ENCODE measurements around the gene AGAP6. TPM values are rescaled to one million over a fixed set of nuclear protein-coding genes. Genes with fewer than 3 reads are reported as not detected.
"Not testable (repeated sequence)": the region's sequence is repeated elsewhere in the genome, so short reads cannot be mapped to it uniquely, and the experiment has no call there.

AGAP6 gene
- total and polyA plus RNA-seq, 2 experiments from 2014 or later, result 8.8 to 14.1 TPM

DNA sequence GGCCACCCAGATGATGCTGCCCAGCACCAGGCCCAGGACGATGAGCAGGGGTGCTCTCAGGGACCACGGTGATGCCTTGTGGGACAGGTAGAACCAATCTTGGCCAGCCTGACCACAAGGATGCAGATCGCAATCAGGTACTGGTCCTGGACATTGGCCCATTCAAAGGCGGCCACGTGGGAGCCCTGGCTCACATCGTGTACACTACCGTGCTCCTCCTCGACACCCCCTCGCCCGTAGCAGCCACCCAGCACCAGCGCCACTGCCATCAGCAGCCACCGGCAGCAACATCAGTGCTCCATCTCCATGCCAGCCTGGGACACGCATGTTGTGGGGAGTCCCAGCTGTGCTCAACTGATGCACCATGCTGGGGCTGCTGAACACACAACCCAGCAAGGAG is 39.0 kb downstream of the AGAP6 start:
- no peak for DNase-seq (ENCODE audit: low read depth in 1 of 2, low spot score in 1 of 2)
- Histone ChIP-seq H3K4me1 (ENCODE audit: low read depth) (no peaks in the 10 kb centered on the region), H3K36me3 (no peaks in the 10 kb centered on the region), H3K27ac (no peak overlapping the region), H3K4me3 (no peak overlapping the region), H3K27me3 (no peaks in the 10 kb centered on the region), H3K9me3 (ENCODE audit: low read depth) (no peaks in the 10 kb centered on the region)
- TF ChIP-seq, protein P1, sequence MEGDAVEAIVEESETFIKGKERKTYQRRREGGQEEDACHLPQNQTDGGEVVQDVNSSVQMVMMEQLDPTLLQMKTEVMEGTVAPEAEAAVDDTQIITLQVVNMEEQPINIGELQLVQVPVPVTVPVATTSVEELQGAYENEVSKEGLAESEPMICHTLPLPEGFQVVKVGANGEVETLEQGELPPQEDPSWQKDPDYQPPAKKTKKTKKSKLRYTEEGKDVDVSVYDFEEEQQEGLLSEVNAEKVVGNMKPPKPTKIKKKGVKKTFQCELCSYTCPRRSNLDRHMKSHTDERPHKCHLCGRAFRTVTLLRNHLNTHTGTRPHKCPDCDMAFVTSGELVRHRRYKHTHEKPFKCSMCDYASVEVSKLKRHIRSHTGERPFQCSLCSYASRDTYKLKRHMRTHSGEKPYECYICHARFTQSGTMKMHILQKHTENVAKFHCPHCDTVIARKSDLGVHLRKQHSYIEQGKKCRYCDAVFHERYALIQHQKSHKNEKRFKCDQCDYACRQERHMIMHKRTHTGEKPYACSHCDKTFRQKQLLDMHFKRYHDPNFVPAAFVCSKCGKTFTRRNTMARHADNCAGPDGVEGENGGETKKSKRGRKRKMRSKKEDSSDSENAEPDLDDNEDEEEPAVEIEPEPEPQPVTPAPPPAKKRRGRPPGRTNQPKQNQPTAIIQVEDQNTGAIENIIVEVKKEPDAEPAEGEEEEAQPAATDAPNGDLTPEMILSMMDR (IDR thresholded peaks at IDR 0.05; ENCODE audit: low read depth, low read length), result no peak

DNA sequence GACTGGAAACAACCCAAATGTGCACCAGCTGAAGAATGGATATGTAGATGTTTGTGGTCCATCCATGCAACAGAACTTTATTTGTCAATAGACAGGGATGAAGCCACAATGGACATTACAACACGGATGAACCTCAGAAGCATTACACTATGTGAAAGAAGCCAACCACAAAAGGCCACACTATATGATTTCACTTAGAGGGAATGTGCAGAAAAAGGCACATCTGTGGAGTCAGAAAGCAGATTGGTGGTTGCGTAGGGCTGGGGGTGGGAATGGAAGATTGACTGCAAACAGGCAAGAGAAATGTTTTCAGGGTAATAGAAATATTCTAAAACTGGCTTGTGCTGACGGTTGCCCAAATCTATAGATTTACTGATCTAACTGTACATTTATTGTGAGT is 45.3 kb downstream of the AGAP6 start:
- Histone ChIP-seq H3K27me3 (no peaks in the 10 kb centered on the region), H3K27ac (no peak overlapping the region), H3K4me1 (ENCODE audit: low read depth) (no peaks in the 10 kb centered on the region), H3K36me3 (no peaks in the 10 kb centered on the region), H3K9me3 (ENCODE audit: low read depth) (no peaks in the 10 kb centered on the region), H3K4me3 (no peak overlapping the region)
- peak in 1 of 2 donors; percentile 46 for DNase-seq (ENCODE audit: low read depth in 1 of 2, low spot score in 1 of 2)
- TF ChIP-seq, protein P1 (IDR thresholded peaks at IDR 0.05; ENCODE audit: low read depth, low read length), result no peak

GRCh38 chr10:50035337-50035736 is 47.1 kb downstream of the AGAP6 start:
- not testable (repeated sequence) for H3K9me3 ChIP-seq (ENCODE audit: low read depth); H3K36me3 ChIP-seq; H3K4me1 ChIP-seq (ENCODE audit: low read depth); H3K27me3 ChIP-seq; H3K4me3 ChIP-seq; H3K27ac ChIP-seq
- peak in 1 of 2 donors; percentile 4 for DNase-seq (ENCODE audit: low read depth in 1 of 2, low spot score in 1 of 2)

DNA sequence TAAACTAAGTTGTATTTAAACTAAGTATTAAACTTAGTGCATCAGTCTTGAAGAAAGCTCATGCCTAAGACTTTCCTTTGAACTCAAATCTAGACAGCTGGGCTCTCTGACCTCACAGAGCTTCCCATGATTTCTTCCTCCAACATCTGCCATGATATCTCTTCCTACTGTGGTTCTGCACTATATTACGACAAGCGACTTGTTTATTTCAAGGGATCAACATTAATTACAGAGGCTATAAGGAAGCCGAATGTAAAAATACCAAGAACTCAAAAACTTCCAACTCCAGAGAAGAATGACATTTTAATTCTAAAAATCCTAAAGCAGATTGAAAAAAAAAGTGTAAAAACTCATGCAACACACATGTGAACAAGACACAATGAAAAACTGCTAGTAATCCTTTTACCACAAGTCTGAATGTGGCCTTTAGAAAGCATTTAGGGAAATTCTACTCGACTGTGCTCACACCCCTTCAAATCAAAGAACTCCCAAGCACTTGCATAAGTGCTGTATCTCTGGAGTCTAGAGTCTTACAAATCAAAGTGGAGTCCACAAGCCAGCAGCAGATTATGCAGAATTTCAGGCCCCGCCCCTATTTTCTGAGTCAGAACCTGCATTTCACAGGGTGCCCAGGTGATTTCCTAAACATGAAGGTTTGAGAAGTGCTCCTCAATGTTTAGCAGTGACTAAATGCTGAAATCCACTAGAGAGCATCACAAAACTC is 56.9 kb downstream of the AGAP6 start:
- Histone ChIP-seq H3K36me3 (no peaks in the 10 kb centered on the region), H3K27me3 (peaks cover 3% of the 10 kb centered on the region), H3K9me3 (ENCODE audit: low read depth) (no peaks in the 10 kb centered on the region), H3K27ac (no peak overlapping the region), H3K4me3 (no peak overlapping the region), H3K4me1 (ENCODE audit: low read depth) (no peaks in the 10 kb centered on the region)
- DNase-seq (ENCODE audit: low read depth in 1 of 2, low spot score in 1 of 2), result no peak
- TF ChIP-seq, protein P1 (IDR thresholded peaks at IDR 0.05; ENCODE audit: low read depth, low read length), result no peak

GRCh38 chr10:50046457-50046856 is 58.3 kb downstream of the AGAP6 start:
- H3K9me3 ChIP-seq (ENCODE audit: low read depth), result not testable (repeated sequence)
- peak in 1 of 2 donors; percentile 8 for DNase-seq (ENCODE audit: low read depth in 1 of 2, low spot score in 1 of 2)

DNA sequence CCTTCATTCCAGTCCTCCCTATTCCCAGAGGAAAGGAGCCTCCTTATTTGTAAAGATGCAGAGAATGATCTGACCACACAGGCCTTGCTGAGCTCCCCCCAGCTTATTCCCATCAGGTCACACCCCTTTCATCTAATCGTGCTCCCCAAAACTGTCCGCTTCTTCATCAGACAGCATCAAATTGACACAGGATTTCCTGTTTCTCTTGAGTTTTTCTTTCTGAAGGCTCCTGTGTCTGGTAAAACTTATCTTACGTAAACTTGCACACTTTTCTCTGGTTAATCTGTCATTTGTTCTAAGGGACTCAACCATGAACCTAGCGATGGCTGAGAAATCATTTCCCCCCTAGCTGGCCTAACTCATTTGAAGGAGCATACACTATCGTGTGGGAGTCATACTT is 59.4 kb downstream of the AGAP6 start:
- H3K9me3 ChIP-seq (ENCODE audit: low read depth); H3K4me1 ChIP-seq (ENCODE audit: low read depth); H3K27ac ChIP-seq; DNase-seq (ENCODE audit: low read depth in 1 of 2, low spot score in 1 of 2); H3K36me3 ChIP-seq; H3K4me3 ChIP-seq; H3K27me3 ChIP-seq: not testable (repeated sequence)

More at GRCh38 chr10:50046457-50046856, 58.3 kb downstream of the AGAP6 start:
- not testable (repeated sequence) for H3K4me1 ChIP-seq (ENCODE audit: low read depth); H3K4me3 ChIP-seq; H3K27me3 ChIP-seq; H3K36me3 ChIP-seq; H3K27ac ChIP-seq

GRCh38 chr10:50051995-50052660 is 63.9 kb downstream of the AGAP6 start:
- DNase-seq (ENCODE audit: low read depth in 1 of 2, low spot score in 1 of 2), result peak in 1 of 2 donors; percentile 73
- not testable (repeated sequence) for H3K4me3 ChIP-seq

GRCh38 chr10:50052778-50053376 is 64.7 kb downstream of the AGAP6 start:
- H3K27me3 ChIP-seq; H3K36me3 ChIP-seq; H3K4me1 ChIP-seq (ENCODE audit: low read depth); H3K4me3 ChIP-seq; H3K27ac ChIP-seq; H3K9me3 ChIP-seq (ENCODE audit: low read depth); DNase-seq (ENCODE audit: low read depth in 1 of 2, low spot score in 1 of 2): not testable (repeated sequence)

More at GRCh38 chr10:50051995-50052660, 63.9 kb downstream of the AGAP6 start:
- H3K36me3 ChIP-seq; H3K27me3 ChIP-seq; H3K4me1 ChIP-seq (ENCODE audit: low read depth); H3K9me3 ChIP-seq (ENCODE audit: low read depth); H3K27ac ChIP-seq: not testable (repeated sequence)

- H3K27me3 ChIP-seq, result not testable (repeated sequence)
Measured at GRCh38 chr10:50055494-50056292, 67.5 kb downstream of the AGAP6 start.

GRCh38 chr10:50056654-50057053 is 68.4 kb downstream of the AGAP6 start:
- not testable (repeated sequence) for DNase-seq (ENCODE audit: low read depth in 1 of 2, low spot score in 1 of 2); H3K36me3 ChIP-seq; H3K27me3 ChIP-seq; H3K4me3 ChIP-seq; H3K4me1 ChIP-seq (ENCODE audit: low read depth); H3K9me3 ChIP-seq (ENCODE audit: low read depth); H3K27ac ChIP-seq

More at GRCh38 chr10:50055494-50056292, 67.5 kb downstream of the AGAP6 start:
- not testable (repeated sequence) for H3K36me3 ChIP-seq; H3K27ac ChIP-seq; H3K4me1 ChIP-seq (ENCODE audit: low read depth); H3K4me3 ChIP-seq; H3K9me3 ChIP-seq (ENCODE audit: low read depth); DNase-seq (ENCODE audit: low read depth in 1 of 2, low spot score in 1 of 2)
